Fibroblast of peridontal ligament (primary cell): ENCODE data around the gene TAS2R20.

Source experiments
- DNase-seq: peaks from one replicate; pipeline ENCODE4 v3.0.0-alpha.2; 2010; ENCODE audit errors: extremely low read depth

Gene TAS2R20

DNA sequence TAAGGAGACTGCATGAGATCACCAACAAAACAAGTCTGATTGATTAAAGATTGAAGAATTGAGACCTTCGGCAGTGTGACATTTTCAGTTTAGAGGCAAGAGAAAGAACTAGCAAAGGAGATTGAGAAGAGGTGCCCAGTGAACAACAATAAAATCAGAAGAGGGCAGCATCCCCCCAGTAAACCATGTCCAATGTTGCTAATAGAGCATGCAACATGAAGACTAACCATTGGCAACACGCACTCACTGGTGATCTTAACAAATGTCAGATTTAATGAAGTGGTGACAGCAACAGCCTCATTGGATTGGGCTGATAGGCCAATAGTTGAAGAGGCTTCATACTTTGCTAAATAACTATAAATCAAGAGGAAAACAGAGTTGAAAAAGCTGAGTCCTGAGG is 38.3 kb downstream of the TAS2R20 start:
- no peak for DNase-seq

DNA sequence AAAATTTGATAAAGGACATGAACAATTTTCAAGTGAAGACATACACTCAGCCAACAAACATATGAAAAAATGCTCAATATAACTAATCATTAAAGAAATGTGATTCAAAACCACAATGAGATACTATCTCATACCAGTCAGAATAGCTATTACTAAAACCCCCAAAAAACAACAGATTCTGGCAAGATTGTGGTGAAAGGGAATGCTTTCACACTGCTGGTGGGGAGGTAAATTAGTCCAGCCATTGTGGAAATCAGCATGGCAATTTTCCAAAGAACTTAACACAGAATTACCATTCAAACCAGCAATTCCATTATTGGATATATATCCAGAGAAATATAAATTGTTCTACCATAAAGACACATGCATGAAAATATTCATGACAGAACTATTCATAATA is 40.4 kb downstream of the TAS2R20 start:
- no peak for DNase-seq

DNA sequence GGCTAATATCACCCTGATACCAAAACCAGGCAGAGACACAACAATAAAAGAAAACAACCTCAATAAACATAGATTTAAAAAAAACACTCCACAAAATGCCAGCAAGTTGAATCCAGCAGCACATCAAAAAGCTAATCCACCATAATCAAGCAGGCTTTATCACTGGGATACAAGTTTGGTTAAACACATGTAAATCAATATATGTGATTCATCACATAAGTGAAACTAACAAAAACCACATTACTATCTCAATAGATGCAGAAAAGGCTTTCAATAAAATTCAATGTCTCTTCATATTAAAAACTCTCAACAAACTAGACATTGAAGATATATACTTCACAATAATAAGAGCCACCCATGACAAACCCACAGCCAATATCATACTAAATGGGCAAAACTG is 42.0 kb downstream of the TAS2R20 start:
- no peak for DNase-seq

DNA sequence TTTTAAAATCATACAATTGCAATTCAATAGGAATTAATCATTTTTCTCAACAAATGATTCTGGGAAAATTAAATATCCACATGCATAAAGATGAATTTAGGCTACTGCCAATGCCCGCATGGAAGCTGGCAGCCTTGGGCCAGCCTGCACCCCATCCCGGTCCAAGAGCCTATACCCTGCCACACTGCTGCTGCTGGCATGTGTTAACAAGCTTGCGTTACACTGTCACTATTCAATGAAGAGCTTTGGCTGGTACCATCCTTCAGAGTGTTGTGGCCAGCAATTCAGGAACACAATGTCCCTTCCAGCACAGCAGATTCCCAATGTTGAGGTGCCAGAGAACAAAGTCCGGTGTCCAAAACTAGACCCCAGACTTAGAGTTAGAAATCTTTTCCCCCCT is 45.5 kb downstream of the TAS2R20 start:
- DNase-seq: no peak
